HG03060 (cell line): Measurements from ENCODE around the gene NAV2.
"Not testable (repeated sequence)": the region's sequence is repeated elsewhere in the genome, so short reads cannot be mapped to it uniquely, and the experiment has no call there.

Experiments
- ATAC-seq: cut with Tn5 transposase; IDR thresholded peaks from one replicate; pipeline ENCODE4 v1.9.1; 2021; ENCODE audit warnings: low read depth, moderate number of reproducible peaks; ENCODE audit not compliant: unreplicated experiment

NAV2 gene

GRCh38 chr11:19912115-19912957, 199.7 kb downstream of the NAV2 start:
- no peak for ATAC-seq

GRCh38 chr11:19912958-19913892, 200.6 kb downstream of the NAV2 start:
- no peak for ATAC-seq

GRCh38 chr11:19913893-19914249, 201.2 kb downstream of the NAV2 start:
- ATAC-seq: no peak

- no peak for ATAC-seq
Observed at GRCh38 chr11:19915808-19916207, 203.2 kb downstream of the NAV2 start.

GRCh38 chr11:19917069-19917468, 204.4 kb downstream of the NAV2 start:
- no peak for ATAC-seq

- ATAC-seq: no peak
Observed at GRCh38 chr11:19918302-19919049, 205.8 kb downstream of the NAV2 start.

GRCh38 chr11:19919050-19919561, 206.5 kb downstream of the NAV2 start:
- no peak for ATAC-seq

GRCh38 chr11:19920982-19921381, 208.3 kb downstream of the NAV2 start:
- ATAC-seq: no peak

- no peak for ATAC-seq
Observed at GRCh38 chr11:19921976-19922688, 209.5 kb downstream of the NAV2 start.

- no peak for ATAC-seq
Observed at GRCh38 chr11:19922689-19923035, 210.0 kb downstream of the NAV2 start.

GRCh38 chr11:19923626-19924025, 211.0 kb downstream of the NAV2 start:
- ATAC-seq: no peak

- no peak for ATAC-seq
Observed at GRCh38 chr11:19924311-19924710, 211.7 kb downstream of the NAV2 start.

GRCh38 chr11:19924716-19925115, 212.1 kb downstream of the NAV2 start:
- no peak for ATAC-seq

GRCh38 chr11:19927403-19927802, 214.8 kb downstream of the NAV2 start:
- not testable (repeated sequence) for ATAC-seq

GRCh38 chr11:19929147-19929546, 216.5 kb downstream of the NAV2 start:
- no peak for ATAC-seq

GRCh38 chr11:19929655-19930054, 217.0 kb downstream of the NAV2 start:
- ATAC-seq: no peak

GRCh38 chr11:19931141-19931770, 218.6 kb downstream of the NAV2 start:
- no peak for ATAC-seq

- ATAC-seq: no peak
Observed at GRCh38 chr11:19931771-19932369, 219.2 kb downstream of the NAV2 start.

GRCh38 chr11:19933132-19933735, 220.6 kb downstream of the NAV2 start:
- ATAC-seq: no peak
